HG02943 (cell line): ENCODE measurements around the gene UIMC1.

Experiments used
- ATAC-seq: cut with Tn5 transposase; IDR thresholded peaks from one replicate; pipeline ENCODE4 v1.9.1; 2021; ENCODE audit warnings: mild to moderate bottlenecking, low read depth, moderate library complexity; ENCODE audit not compliant: unreplicated experiment

The UIMC1 gene

DNA sequence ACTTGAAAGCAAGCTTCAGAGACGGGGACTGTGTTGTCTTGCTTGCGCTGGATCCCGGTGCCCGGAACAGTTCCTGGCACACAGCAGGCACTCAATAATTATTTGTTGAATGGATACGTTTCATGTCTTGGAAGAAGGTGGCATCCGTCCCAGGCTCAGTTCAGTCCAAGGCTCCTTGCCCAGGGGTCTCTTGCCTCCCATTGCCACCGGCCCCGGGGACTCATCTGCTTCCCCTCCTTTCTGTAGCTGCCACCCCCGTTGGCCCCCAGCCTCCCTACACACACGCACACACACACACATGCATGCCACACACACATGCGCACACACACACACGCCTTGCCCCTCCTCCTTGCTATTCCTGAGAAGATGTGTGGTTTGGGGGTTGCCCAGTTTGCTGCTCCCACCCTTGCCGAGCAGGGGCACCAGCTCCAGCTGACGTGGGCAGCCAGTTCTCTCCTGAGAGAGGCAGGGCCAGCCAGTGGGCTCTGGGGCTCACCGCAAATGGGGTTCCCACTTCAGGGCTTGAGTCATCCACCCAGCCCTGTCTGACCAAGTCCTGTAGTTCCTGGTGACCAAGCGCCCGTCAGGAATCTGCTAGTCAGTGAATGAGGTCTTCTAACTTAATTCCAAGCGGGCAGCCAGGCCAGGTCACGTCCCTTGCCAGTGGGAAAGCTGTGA is 149.2 kb downstream of the UIMC1 start:
- ATAC-seq: no peak

DNA sequence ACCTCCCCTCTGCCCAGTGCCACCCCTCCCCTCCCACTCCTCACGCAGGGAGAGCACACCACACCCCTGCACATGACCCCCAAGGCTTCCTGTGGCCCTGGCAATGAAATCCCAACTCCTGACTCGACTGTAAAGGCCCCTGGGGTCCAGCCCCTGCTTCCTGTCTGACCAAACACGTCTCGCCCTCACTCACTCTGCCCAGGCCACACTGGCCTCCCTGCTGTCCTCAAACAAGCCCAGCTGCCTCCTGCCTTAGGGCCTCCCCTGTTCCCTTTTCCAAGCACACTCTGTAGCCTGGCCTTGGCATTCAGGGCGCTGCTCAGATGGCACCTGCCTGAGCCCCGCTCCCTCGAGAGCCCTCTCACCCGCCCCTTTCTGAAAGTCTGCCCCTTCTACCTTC is 149.8 kb downstream of the UIMC1 start:
- no peak for ATAC-seq

GRCh38 chr5:176855598-176855997 is 151.0 kb downstream of the UIMC1 start:
- no peak for ATAC-seq
